H1 (cell line): ENCODE measurements around the gene VPS52. TPM values are rescaled to one million over a fixed set of nuclear protein-coding genes. Genes with fewer than 3 reads are reported as not detected.

Experiments
- CTCF ChIA-PET: fragments of 300-600 bp; sonication (Branson Sonifier 250); formaldehyde crosslinking; loops from one replicate; lab custom pipeline; 2021; ENCODE audit not compliant: partially characterized antibody; lab: Charles Lee
- POLR2A ChIA-PET: fragments of 300-600 bp; sonication (Branson Sonifier 250); formaldehyde crosslinking; loops from one replicate; lab custom pipeline; 2021; ENCODE audit warnings: inconsistent platforms; ENCODE audit not compliant: partially characterized antibody; lab: Charles Lee
- DNase-seq, 2 experiments: peaks; one replicate each; pipeline versions ENCODE4 v3.0.0 to v3.0.0-alpha.2; 2010 to 2022; ENCODE audit warnings: low spot score in 2 of 2, low read depth in 1 of 2, mixed read lengths in 1 of 2
- FAIRE-seq: peaks from 2 replicates; lab custom pipeline; 2011; peaks lifted over from hg19 to GRCh38; lab: Jason Lieb, UNC
- H2AFZ ChIP-seq: 2 replicates; pipeline ENCODE4 v1.8.1; 2012; ENCODE audit warnings: low read length, inconsistent platforms
- H2AK5ac ChIP-seq: 2 replicates; pipeline ENCODE4 v1.6.1; 2013; ENCODE audit warnings: low read depth, low read length
- H2BK120ac ChIP-seq: replicated peaks from 2 replicates; pipeline ENCODE3; 2013; ENCODE audit warnings: low read depth, low read length, inconsistent platforms
- H2BK12ac ChIP-seq: 2 replicates; pipeline ENCODE4 v1.6.1; 2013; ENCODE audit warnings: low read depth, low read length
- H2BK15ac ChIP-seq: 2 replicates; pipeline ENCODE4 v1.6.1; 2013; ENCODE audit warnings: low read length
- H2BK20ac ChIP-seq: 2 replicates; pipeline ENCODE4 v1.6.1; 2013; ENCODE audit warnings: low read length
- H2BK5ac ChIP-seq: 2 replicates; pipeline ENCODE4 v1.6.1; 2013; ENCODE audit warnings: low read depth, low read length
- H3K14ac ChIP-seq: 2 replicates; pipeline ENCODE4 v1.6.1; 2013; ENCODE audit warnings: inconsistent platforms; ENCODE audit not compliant: insufficient read length
- H3K18ac ChIP-seq: 2 replicates; pipeline ENCODE4 v1.6.1; 2013; ENCODE audit warnings: low read length; ENCODE audit errors: extremely low read depth
- H3K23ac ChIP-seq: 2 replicates; pipeline ENCODE4 v1.6.1; 2013; ENCODE audit warnings: inconsistent platforms; ENCODE audit not compliant: insufficient read length
- H3K23me2 ChIP-seq: 2 replicates; pipeline ENCODE4 v1.6.1; 2013; ENCODE audit warnings: low read depth, low read length
- H3K27ac ChIP-seq: 2 replicates; pipeline ENCODE4 v1.6.1; 2011; ENCODE audit warnings: low read depth, low read length, inconsistent platforms
- H3K27me3 ChIP-seq, 4 experiments: replicated peaks in 1 of 4; 1 replicate in 1 of 4; 2 replicates in 3 of 4; pipeline versions ENCODE4 v1.6.1 to v1.8.1; 2011 to 2013; ENCODE audit warnings: low read length in 3 of 4, mild to moderate bottlenecking in 3 of 4, inconsistent platforms in 2 of 4, mixed read lengths in 2 of 4, moderate library complexity in 1 of 4; ENCODE audit not compliant: control insufficient read depth in 3 of 4, insufficient read depth in 3 of 4; ENCODE audit errors: extremely low read depth in 1 of 4
- H3K36me3 ChIP-seq, 4 experiments: 2 replicates each; pipeline versions ENCODE4 v1.6.1 to v1.8.1; 2011 to 2013; ENCODE audit warnings: mild to moderate bottlenecking in 4 of 4, low read length in 3 of 4, moderate library complexity in 2 of 4, control low read depth in 1 of 4, inconsistent platforms in 1 of 4; ENCODE audit not compliant: insufficient read depth in 4 of 4, control insufficient read depth in 2 of 4
- H3K4ac ChIP-seq: replicated peaks from 2 replicates; pipeline ENCODE3; 2013; ENCODE audit warnings: low read length, low read depth, mixed read lengths, inconsistent platforms; ENCODE audit not compliant: insufficient read length
- H3K4me1 ChIP-seq, 4 experiments: replicated peaks in 1 of 4; 1 replicate in 1 of 4; 2 replicates in 3 of 4; pipeline versions ENCODE4 v1.6.1 to v1.8.1; 2011 to 2013; ENCODE audit warnings: low read length in 3 of 4, inconsistent platforms in 2 of 4, mixed read lengths in 1 of 4; ENCODE audit not compliant: insufficient read depth in 4 of 4, control insufficient read depth in 3 of 4
- H3K4me2 ChIP-seq, 2 experiments: 2 replicates each; pipeline versions ENCODE4 v1.6.1 to v1.8.1; 2011 to 2013; ENCODE audit warnings: low read depth in 2 of 2, low read length in 2 of 2, control low read depth in 1 of 2, inconsistent platforms in 1 of 2, mild to moderate bottlenecking in 1 of 2; ENCODE audit not compliant: insufficient read depth in 1 of 2
- H3K4me3 ChIP-seq, 4 experiments: fragments of 200-600, 300-600 bp in 1 of 4; sonication (generic), shearing (Covaris generic), sonication (Bioruptor Twin) in 1 of 4; 2 replicates each; pipeline versions ENCODE4 v1.5.1 to v1.8.1; 2011 to 2016; ENCODE audit warnings: low read length in 4 of 4, low read depth in 3 of 4, control low read depth in 2 of 4, inconsistent platforms in 2 of 4, mild to moderate bottlenecking in 2 of 4, mixed read lengths in 1 of 4, moderate library complexity in 1 of 4; ENCODE audit not compliant: insufficient read depth in 2 of 4; ENCODE audit errors: extremely low read depth in 1 of 4
- H3K56ac ChIP-seq: replicated peaks from 2 replicates; pipeline ENCODE3; 2013; ENCODE audit warnings: low read depth, mild to moderate bottlenecking, mixed read lengths, low read length, inconsistent platforms; ENCODE audit not compliant: insufficient read length
- H3K79me1 ChIP-seq: 2 replicates; pipeline ENCODE4 v1.6.1; 2013; ENCODE audit warnings: low read depth, low read length, control low read depth
- H3K79me2 ChIP-seq, 2 experiments: 2 replicates each; pipeline versions ENCODE4 v1.6.1 to v1.8.1; 2012 to 2013; ENCODE audit warnings: low read length in 2 of 2, mild to moderate bottlenecking in 2 of 2, inconsistent platforms in 1 of 2; ENCODE audit not compliant: insufficient read depth in 2 of 2, control insufficient read depth in 1 of 2
- H3K9ac ChIP-seq, 4 experiments: replicated peaks in 1 of 4; 1 replicate in 1 of 4; 2 replicates in 3 of 4; pipeline versions ENCODE4 v1.6.1 to v1.8.1; 2011 to 2013; ENCODE audit warnings: low read depth in 3 of 4, low read length in 3 of 4, control low read depth in 2 of 4, mild to moderate bottlenecking in 2 of 4, moderate library complexity in 2 of 4, inconsistent platforms in 1 of 4; ENCODE audit errors: extremely low read depth in 1 of 4
- H3K9me3 ChIP-seq, 2 experiments: 2 replicates each; pipeline versions ENCODE4 v1.6.1 to v1.8.1; 2012 to 2013; ENCODE audit warnings: mild to moderate bottlenecking in 2 of 2, moderate library complexity in 2 of 2, control low read depth in 1 of 2, inconsistent platforms in 1 of 2, low read depth in 1 of 2, low read length in 1 of 2, mixed read lengths in 1 of 2; ENCODE audit not compliant: insufficient read depth in 2 of 2
- H4K20me1 ChIP-seq, 2 experiments: replicated peaks in 1 of 2; 2 replicates each; pipeline versions ENCODE3 to v1.8.1; 2011 to 2013; ENCODE audit warnings: inconsistent platforms in 2 of 2, low read length in 2 of 2, mild to moderate bottlenecking in 1 of 2; ENCODE audit not compliant: insufficient read depth in 2 of 2, control insufficient read depth in 1 of 2
- H4K5ac ChIP-seq: 2 replicates; pipeline ENCODE4 v1.6.1; 2013; ENCODE audit warnings: low read length, low read depth, mixed read lengths, inconsistent platforms; ENCODE audit not compliant: insufficient read length
- H4K8ac ChIP-seq: 2 replicates; pipeline ENCODE4 v1.8.0; 2013; ENCODE audit warnings: mild to moderate bottlenecking, moderate library complexity, low read length, inconsistent platforms; ENCODE audit not compliant: insufficient read depth; ENCODE audit errors: extremely low read depth
- H4K91ac ChIP-seq: replicated peaks from 2 replicates; pipeline ENCODE3; 2013; ENCODE audit warnings: low read length, mixed read lengths, inconsistent platforms; ENCODE audit not compliant: insufficient read length
- BCL11A ChIP-seq, 2 experiments: IDR thresholded peaks; one replicate each; pipeline ENCODE4 v1.6.1; 2011; ENCODE audit warnings: low read depth in 2 of 2, low read length in 2 of 2, mild to moderate bottlenecking in 2 of 2
- CBX8 ChIP-seq: fragments of 300-800, 300-1000 bp; sonication (generic); IDR thresholded peaks from 2 replicates; pipeline ENCODE4 v1.7.1; 2016; ENCODE audit warnings: low read depth, low read length, borderline replicate concordance
- CREB1 ChIP-seq: IDR thresholded peaks from 2 replicates; pipeline ENCODE4 v1.6.1; 2012; ENCODE audit warnings: inconsistent platforms
- CTCF ChIP-seq, 3 experiments: IDR thresholded peaks; 1 replicate in 2 of 3; 2 replicates in 1 of 3; pipeline versions ENCODE4 v1.5.1 to v1.6.1; 2011; ENCODE audit warnings: low read length in 3 of 3, mild to moderate bottlenecking in 3 of 3, inconsistent platforms in 2 of 3, low read depth in 1 of 3, moderate library complexity in 1 of 3; ENCODE audit not compliant: insufficient read depth in 1 of 3; ENCODE audit errors: control extremely low read depth in 1 of 3
- HDAC2 ChIP-seq, 2 experiments: fragments of 300-600 bp in 1 of 2; sonication (generic) in 1 of 2; IDR thresholded peaks; 2 replicates each; pipeline ENCODE4 v1.6.1; 2011 to 2012; ENCODE audit warnings: low read depth in 2 of 2, low read length in 2 of 2, mild to moderate bottlenecking in 2 of 2, moderate library complexity in 2 of 2, borderline replicate concordance in 1 of 2, inconsistent platforms in 1 of 2
- JUND ChIP-seq: IDR thresholded peaks from 2 replicates; pipeline ENCODE4 v1.6.1; 2011; ENCODE audit warnings: mild to moderate bottlenecking, improper control_type of control experiment, low read length
- SRF ChIP-seq: IDR thresholded peaks from 2 replicates; pipeline ENCODE4 v1.6.1; 2011; ENCODE audit warnings: mild to moderate bottlenecking, low read depth, low read length, moderate library complexity
- TBP ChIP-seq: IDR thresholded peaks from 2 replicates; pipeline ENCODE4 v1.6.1; 2011; ENCODE audit warnings: low read depth, low read length, improper control_type of control experiment
- TCF12 ChIP-seq: IDR thresholded peaks from 2 replicates; pipeline ENCODE4 v1.6.1; 2011; ENCODE audit warnings: low read depth, mild to moderate bottlenecking, low read length
- USF2 ChIP-seq: IDR thresholded peaks from 2 replicates; pipeline ENCODE4 v1.6.1; 2011; ENCODE audit warnings: low read length, improper control_type of control experiment
- WGBS, 2 experiments: shearing (Covaris generic) in 1 of 2; methylation state at CpG; one replicate each; pipeline versions ENCODE4 v1.1.6 to v1.1.7; 2013 to 2015; ENCODE audit warnings: low lambda C conversion rate in 2 of 2, mixed read lengths in 2 of 2, inconsistent platforms in 1 of 2, low coverage in 1 of 2, missing lambda C conversion rate in 1 of 2; ENCODE audit not compliant: insufficient replicate concordance in 2 of 2, insufficient coverage in 1 of 2, insufficient read length in 1 of 2; ENCODE audit errors: extremely low coverage in 1 of 2, missing lambda C conversion rate in 1 of 2; 5-methylcytosine and 5-hydroxymethylcytosine counted together
- polyA plus RNA-seq, 7 experiments: library from polyadenylated mRNA; depleted of rRNA in 3 of 7; stranded (reverse) in 5 of 7; unstranded in 2 of 7; fragments of >200 nt in 5 of 7; fragments of 200-250 nt in 2 of 7; gene quantifications; 1 replicate in 5 of 7; 2 replicates in 1 of 7; 4 replicates in 1 of 7; pipeline versions ENCODE4 v1.2.1 to v1.2.3, GENCODE V29; 2011 to 2013; ENCODE audit warnings: missing spikeins in 2 of 7, mixed read lengths in 2 of 7
- total RNA-seq: library from RNA; stranded (reverse); fragmentation: NEBNext Ultra II Directional; extraction: Animal tissue kit (Norgen Biotek cat#: 25700); gene quantifications from 2 replicates; pipeline ENCODE4 v1.2.1, GENCODE V29; 2021

Gene VPS52
- total and polyA plus RNA-seq, 2 of the 8 experiments (the other 6 are each of a cell fraction or from before 2014, with no cell fraction given), result 36.5 to 86.3 TPM

- no peak overlapping the region for H2AK5ac ChIP-seq
- TF ChIP-seq CREB1, result no peak
- no peak for TF ChIP-seq USF2
- no peak for TF ChIP-seq TCF12
- TF ChIP-seq SRF, result no peak
- TF ChIP-seq JUND, result no peak
- TF ChIP-seq CTCF (IDR thresholded peaks at IDR 0.05; ENCODE audit: control extremely low read depth in 1 of 3, insufficient read depth in 1 of 3, low read depth in 1 of 3, low read length in 3 of 3), result no peak
- no peak for TF ChIP-seq TBP
- TF ChIP-seq BCL11A (IDR thresholded peaks at IDR 0.05; ENCODE audit: low read depth in 2 of 2, low read length in 2 of 2), result no peak
- no peak for TF ChIP-seq CBX8
- TF ChIP-seq HDAC2 (IDR thresholded peaks at IDR 0.05; ENCODE audit: borderline replicate concordance in 1 of 2, low read depth in 2 of 2, low read length in 2 of 2), result no peak
Measured at GRCh38 chr6:33250731-33251130, 20.9 kb downstream of the VPS52 start.

More at GRCh38 chr6:33250731-33251130, 20.9 kb downstream of the VPS52 start:
- Histone ChIP-seq H3K18ac (no peak overlapping the region), H2BK15ac (no peak overlapping the region), H3K79me1 (no peaks in the 10 kb centered on the region), H4K8ac (no peak overlapping the region), H4K5ac (no peak overlapping the region), H3K14ac (no peak overlapping the region), H3K4me1 (peaks cover 0 to 10% (median 7%) of the 10 kb centered on the region in 4 experiments; a peak in 4 of 7 replicates), H3K23me2 (peaks cover 9% of the 10 kb centered on the region; the same call in 1 of the 2 replicates), H3K36me3 (peaks cover 0 to 2% (median 0%) of the 10 kb centered on the region in 4 experiments; a peak in 1 of 8 replicates), H3K23ac (no peak overlapping the region), H3K27me3 (peaks cover 0 to 21% (median 11%) of the 10 kb centered on the region in 4 experiments; a peak in 6 of 7 replicates), H2BK120ac (no peak overlapping the region), H2BK20ac (no peak overlapping the region), H4K91ac (no peak overlapping the region), H3K27ac (no peak overlapping the region), H3K4me3 (no peak overlapping the region), H3K56ac (no peak overlapping the region), H4K20me1 (no peaks in the 10 kb centered on the region), H2BK12ac (no peak overlapping the region), H2BK5ac (no peak overlapping the region), H3K79me2 (no peaks in the 10 kb centered on the region), H3K4me2 (no peak overlapping the region), H3K9ac (no peak overlapping the region), H3K9me3 (no peaks in the 10 kb centered on the region), H3K4ac (no peak overlapping the region), H2AFZ (no peak overlapping the region)
- ChIA-PET CTCF (interaction anchor here (0.7 to 7.9 kb wide), 11 partner anchors 9 to 265 kb away, joined by 3 to 107 read pairs (median 14); partner anchors contain the start of genes B3GALT4, HSD17B8 and RING1), POLR2A (interaction anchor here (1.0 to 3.0 kb wide), 7 partner anchors 10 to 62 kb away, joined by 3 to 26 read pairs (median 8); partner anchors contain the start of genes B3GALT4, RPS18 and VPS52)
- DNase-seq, result no peak
- FAIRE-seq, result no peak
- 95% methylated on average over 13 of the region's 13 CpGs; no CpG with 5 or more reads in 1 of the 2 experiments for WGBS, 2 experiments
